HEK293T (cell line): ENCODE measurements around the gene POP5.

Experiments used
- HDGF ChIP-seq: fragments of 450-650 bp; IDR thresholded peaks from 2 replicates; pipeline ENCODE4 v1.6.1; 2017; ENCODE audit warnings: antibody characterized with exemption, borderline replicate concordance
- L3MBTL2 ChIP-seq: fragments of 450-650 bp; conservative IDR thresholded peaks from 2 replicates; pipeline ENCODE4 v1.6.1; 2016; ENCODE audit warnings: mild to moderate bottlenecking
- SP1 ChIP-seq: fragments of 450-650 bp; IDR thresholded peaks from 2 replicates; pipeline ENCODE4 v1.6.1; 2017
- ZNF384 ChIP-seq: fragments of 450-650 bp; IDR thresholded peaks from 2 replicates; pipeline ENCODE4 v1.6.1; 2016

- no peak for TF ChIP-seq HDGF
- no peak for TF ChIP-seq ZNF384
- no peak for TF ChIP-seq L3MBTL2
- no peak for TF ChIP-seq SP1
These were observed 33.6 kb upstream of the POP5 start for GRCh38 chr12:120614848-120615247.
